Raji (cell line): ENCODE measurements around the gene RPL23.
A peak's percentile ranks its signal among the peaks of the same experiment; 100 is the strongest.

Source experiments
- POLR2A ChIP-seq: IDR thresholded peaks from 2 replicates; pipeline ENCODE4 v1.6.1; 2011; ENCODE audit warnings: low read depth, low read length, control low read depth; ENCODE audit not compliant: insufficient read depth

RPL23 gene

DNA sequence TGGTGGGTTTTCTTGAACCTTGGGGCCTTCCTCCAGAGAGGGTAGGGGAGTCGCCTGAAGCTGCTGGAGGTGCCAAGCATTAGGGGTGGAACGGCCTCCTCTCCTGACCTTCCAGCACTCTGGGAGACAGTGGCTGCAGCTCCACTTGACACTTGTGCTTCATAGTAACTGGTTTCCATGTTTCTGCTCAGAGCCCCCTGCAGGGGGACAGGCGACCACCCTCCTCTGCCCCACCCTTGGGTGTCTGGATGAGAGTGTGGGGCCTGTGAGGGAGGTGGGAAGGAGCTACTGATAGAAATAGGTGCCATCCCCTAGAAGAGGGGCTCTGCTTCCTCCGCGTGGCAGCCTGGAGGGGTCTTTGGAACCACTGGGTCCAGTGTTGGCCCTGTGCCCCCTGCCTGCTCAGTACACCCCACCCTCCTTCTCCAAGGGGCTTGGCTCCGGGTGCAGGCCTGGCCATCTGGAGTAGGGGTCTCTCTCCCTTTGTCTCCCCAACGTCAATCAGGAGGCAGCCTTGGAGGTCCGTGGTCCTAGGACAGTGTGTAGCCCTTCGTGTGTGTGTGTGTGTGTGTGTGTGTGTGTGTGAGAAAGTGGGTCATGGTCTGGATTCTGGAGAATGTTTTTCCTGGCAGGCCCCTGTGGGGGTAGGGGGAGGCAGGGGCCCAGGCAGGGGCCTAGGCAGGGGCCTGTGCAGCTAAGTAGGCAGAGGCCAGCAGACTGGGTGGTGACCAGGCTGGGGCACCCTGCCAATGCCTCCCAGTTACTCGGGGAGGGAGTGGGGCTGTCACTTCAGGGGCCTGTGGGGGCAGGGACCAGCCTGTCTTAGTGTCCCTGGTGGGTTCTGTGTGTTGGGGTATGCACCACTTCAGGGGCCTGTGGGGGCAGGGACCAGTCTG lies 21.2 kb upstream of the RPL23 start:
- no peak for TF ChIP-seq POLR2A

DNA sequence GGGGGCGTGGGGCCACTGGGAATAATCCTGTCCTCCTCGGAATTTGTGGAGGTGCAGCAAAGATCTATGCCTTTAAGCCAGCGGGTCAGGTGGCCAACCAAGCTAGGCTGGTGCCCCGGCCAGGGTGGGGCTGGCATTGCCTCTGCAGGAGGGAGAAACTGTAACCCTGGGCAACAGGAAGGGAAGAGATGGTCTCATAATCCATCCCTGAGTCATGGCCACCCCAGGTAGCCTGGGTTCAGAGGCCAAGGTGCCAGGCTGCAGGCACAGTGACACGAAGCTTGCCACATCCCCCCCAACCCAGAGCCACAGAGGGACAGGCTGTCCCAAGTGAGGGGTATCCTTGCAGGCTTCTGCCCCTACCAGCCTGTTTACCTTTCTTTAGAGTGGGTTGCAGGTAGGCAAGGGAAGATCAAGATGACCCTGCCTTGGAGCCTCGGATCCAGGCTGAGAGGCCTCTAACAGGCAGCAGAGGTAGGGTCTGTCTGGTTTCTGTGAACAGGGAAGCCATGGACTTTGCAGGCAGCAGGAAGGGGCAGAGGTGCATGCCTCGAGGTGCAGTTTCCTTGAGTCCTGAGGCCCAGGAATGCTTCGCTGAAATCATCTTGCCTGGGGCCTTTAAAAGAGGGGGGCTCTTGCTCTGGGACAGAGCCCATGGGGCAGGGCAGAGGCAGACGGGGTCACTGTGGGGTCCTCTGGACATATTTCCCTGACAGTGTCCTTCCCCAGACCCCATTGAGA lies 20.3 kb upstream of the RPL23 start:
- no peak for TF ChIP-seq POLR2A

DNA sequence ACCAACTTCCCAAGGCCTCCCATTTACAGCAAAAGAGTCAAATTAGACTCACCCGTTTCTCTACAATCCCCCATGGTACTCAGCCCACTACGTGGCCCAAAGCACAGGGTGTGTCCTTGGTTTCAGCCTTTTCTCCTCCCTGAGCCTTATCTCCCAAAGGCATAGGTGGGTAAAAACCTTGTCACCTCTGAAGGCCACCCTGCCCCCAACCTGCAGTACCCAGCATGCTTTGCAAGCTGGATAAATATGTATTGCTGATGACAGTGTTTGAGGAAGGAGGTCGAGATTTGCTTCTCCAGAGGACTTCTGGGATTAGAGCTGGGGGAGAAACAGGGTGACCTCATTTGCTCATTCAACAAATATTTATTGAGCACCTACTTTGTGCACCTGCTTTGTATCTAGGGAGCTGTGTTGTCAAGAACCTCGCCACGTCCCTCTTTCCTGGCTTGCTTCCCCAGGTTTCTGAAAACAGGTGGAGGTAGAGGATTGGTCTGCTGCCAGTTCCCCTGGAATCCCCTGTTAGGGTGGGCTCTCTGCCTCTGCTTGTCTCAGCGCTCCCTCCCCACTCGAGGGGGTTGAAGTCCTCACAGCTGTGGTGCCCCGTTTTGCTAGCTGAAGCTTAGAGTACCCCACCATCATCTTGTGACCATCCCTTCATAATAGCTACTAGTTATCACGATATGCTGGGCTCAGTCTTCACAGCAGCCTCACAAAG lies 19.3 kb upstream of the RPL23 start:
- TF ChIP-seq POLR2A = no peak

DNA sequence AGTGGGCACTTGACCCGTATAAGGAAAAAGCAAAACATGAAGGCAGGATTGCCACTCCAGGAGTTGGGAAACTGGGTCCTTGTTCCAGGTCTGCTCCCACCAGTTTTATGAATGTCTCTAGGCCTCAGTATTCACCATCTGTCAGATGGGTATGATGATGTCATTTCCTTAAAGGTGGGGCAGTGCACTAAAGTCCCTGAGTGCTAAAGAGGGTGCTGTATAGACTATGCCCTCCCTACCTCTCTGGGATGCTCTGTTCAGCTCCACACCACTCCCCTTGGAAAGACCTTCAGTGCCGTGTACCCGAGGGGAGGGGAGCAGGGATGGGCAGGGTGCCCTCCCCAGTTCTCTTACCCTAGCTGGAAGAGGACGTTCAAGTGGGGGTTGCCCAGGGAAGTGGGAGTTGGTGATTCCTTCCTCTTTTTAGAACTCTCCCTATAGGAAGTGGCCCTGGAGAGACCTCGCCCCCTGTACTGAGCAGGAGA lies 18.5 kb upstream of the RPL23 start:
- no peak for TF ChIP-seq POLR2A

DNA sequence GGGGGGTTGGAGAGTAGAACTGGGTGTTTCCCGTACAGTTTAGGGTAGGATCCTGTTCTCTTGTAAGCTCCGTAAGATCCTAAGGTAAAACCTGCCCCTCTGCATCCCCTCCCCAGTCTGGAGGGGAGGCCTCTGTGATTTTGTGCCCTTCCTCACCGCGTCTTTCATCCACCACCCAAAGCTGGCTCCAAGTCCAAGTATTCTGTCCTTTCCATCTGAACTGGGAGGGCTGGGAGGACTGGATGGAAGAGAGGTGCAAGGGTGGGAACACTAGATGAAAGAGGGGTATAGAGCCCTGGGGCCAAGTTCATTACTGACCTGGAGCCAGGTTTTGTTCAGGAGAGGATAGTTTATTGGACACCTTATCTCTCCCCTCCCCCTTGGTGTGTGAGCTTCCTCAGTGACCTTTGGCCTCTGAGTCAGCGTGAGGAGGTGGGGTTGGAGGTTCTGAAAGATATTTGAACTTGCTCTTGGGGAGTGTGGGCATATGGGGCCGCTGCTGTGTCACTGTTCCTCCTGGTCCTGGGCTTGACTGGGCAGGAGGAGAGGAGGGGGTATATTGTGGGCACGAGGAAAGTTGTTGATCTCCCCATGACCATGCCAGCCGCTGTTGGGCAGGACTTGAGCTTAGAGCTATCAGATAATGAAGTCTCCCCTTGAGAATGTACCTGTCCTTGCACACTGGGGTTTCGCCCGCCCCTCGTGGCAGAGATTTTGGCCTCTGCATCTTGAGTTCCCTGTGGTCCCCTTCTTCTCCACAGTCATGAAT lies 17.9 kb upstream of the RPL23 start:
- peak; percentile 27; the same call in 1 of the 2 replicates for TF ChIP-seq POLR2A

DNA sequence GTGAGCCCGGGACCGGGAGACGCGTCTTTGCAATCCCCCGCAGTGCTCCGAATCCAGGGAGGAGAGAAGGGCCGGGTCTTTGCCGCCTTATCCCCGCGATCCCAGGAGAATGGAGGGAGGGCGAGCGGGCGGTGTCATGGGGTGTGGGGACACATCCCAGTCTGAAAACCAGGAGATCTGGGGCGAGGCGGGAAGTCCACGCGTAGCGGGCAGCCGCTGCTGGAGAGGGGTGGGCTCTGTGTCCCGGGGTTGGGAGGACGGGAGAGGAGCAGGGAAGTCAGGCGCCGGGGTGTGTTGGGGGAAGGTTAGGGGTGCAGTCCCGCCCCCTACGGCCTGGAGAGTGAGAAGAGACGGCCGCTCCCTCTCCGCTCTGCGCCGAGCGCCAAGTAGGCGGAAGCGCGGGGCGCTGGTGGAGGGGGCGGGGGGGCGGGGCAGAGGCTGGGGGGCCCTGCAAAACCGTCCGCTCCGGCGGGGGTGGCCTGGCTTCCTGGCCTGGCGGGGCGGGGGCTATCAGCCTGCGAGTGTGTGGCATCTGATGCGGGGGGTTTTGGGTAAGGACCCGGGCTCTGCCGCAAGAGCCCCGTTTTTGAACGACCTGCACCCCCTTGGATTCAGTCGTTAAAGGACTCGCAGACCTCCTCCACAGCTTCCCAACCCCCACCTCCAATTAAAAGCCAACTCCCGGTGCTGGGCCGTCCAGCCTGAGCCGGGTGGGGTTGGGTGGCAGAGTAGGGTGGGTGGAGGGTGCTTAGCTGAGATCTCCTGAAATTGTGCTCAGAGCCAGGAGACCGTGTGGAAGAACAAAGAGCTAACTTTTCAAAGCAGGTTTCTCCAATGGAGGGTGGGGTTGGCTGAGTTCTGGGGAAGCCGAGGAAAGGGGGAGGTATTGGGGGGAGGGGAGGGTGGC lies 17.0 kb upstream of the RPL23 start:
- peak; percentile 35; the same call in 1 of the 2 replicates for TF ChIP-seq POLR2A

DNA sequence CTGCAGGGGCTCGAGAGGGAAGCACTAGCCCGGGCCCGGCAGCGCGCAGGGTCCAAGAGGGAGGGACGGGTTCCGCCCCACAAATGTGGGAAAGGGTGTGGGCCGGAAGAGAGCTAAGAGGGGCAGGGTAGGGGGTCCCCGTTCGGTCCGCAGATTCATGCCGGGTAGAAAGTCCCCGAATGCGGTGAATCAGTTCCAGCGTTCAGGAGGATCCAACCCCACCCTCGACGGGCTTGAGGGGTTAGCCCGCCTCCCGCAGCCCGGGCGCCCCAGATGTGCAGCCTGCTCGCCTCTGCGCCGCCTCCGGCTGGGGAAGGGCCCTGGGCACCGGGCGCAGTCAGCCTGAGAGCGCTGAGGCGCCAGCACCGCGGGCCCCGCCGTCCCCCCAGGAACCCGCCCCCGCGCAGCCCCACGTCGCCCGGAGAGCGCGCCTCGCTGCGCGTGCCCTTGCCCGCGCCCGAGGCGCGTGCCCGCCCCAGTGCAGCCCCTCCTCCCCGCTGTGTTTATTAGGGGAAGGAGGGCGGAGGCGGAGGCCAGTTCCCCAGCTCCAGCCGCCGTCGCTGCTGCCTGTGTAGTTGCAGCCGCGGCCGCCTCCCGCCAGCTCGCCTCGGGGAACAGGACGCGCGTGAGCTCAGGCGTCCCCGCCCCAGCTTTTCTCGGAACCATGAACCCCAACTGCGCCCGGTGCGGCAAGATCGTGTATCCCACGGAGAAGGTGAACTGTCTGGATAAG lies 16.2 kb upstream of the RPL23 start, which contains the start of gene LASP1:
TSS of gene LASP1 (plus strand) at position 533 of the 733 bp plus-strand sequence. CDS start at position 665, 132 bp downstream.
- peak; percentile 88 for TF ChIP-seq POLR2A

DNA sequence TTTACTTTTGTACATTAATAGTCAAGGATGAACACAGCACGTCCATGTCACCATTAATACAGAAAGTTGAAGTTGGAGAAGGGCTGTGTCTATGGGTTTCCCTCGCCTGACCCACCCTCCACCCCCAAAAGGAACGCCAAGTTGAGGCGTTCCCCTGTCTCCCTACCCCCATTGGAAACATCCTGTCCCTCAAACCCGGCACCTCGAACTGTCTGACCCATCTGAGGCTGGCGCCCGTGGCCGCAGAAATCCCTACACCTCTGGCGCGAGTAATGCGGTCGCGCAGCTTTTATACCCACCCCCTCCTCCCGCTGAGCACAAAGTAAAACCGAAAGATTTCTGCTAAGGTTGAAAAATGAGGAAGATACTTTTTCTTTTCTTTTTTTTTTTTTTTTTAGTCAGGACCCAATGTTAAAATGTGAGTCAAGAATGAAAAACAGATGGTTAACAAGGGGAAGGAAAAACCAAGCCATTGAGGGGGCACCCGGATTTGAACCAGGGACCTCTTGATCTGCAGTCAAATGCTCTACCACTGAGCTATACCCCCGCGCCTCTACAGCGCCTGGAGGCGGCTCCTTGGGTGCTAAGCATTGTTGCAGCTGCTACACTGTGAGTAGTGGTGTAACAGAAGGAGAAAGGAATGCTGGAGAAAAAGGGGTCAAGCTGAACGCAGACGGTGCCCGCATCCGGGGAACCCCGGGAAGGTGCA lies 15.4 kb upstream of the RPL23 start:
- peak; percentile 89 for TF ChIP-seq POLR2A

DNA sequence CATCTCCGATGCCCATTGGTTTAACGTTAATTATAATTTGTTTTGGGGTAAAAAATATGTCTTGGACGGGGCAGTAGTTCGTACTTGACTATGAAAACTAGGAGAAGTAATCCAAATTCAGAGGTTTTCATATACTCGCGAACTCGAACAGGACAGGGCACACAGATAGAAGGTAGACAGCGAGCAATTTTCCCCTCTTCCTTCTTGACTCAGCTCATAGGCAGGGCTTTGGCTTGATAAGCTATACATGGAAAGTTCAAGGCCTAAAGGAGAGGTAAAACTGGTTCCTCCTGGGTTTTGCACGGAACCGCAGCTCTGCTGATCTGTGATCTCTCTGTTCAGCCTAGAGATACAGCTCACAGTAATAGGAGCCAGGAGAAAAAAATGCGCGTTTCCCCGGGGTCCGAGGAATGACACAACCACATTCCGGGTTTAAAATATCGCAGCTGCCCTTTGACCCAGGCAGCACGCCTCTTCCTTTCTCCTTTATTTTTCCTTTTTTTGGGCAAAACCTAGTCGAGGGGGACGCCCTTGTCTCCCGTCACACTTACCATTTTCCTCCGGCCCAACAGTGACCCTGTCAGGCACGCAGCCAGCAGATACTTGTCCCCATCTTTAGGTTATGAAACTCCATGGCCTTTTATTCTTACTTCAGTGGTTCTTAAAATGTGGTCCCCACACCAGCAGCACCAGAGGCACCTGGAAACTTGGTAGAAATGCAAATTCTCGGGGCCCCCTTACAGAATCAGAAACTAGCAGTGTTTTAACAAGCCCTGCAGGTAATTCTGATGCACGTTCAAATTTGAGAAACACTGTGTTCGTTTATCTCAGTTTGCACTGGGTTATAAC lies 14.7 kb upstream of the RPL23 start:
- no peak for TF ChIP-seq POLR2A

DNA sequence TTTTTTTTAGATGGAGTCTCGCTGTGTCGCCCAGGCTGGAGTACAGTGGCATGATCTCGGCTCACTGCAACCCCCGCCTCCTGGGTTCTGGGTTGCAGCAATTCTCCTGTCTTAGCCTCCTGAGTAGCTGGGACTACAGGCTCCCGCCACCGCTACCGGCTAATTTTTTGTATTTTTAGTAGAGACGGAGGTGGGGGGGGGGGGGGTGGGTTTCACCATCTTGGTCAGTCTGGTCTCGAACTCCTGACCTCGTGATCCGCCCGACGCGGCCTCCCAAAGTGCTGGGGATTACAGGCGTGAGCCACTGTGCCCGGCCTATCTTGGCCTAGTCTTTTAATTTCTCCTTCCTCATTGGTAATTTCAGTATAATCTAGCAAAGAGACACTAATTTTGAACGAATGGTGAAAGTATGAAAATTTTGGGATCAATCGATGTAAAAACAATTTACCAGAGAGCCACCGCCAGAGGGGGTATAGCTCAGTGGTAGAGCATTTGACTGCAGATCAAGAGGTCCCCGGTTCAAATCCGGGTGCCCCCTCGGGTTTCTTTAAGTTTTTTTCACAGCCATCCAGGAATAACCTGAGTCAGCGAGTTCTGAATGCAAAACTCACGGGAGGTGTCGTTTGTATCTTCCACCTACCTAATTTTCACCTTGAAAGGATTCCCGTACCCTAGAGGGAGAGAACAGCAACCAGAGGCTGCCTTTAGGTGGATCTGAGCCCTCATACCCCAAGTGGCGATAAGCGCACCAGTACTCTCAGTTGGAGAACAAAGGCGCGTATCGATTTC lies 13.9 kb upstream of the RPL23 start:
- TF ChIP-seq POLR2A = no peak
